ENCODE data around the gene SFT2D1. TPM values are rescaled to one million over a fixed set of nuclear protein-coding genes. Genes with fewer than 3 reads are reported as not detected.

SFT2D1 gene
- total RNA-seq, 2 experiments from 2014 or later: 57.2 to 59.5 TPM

DNA sequence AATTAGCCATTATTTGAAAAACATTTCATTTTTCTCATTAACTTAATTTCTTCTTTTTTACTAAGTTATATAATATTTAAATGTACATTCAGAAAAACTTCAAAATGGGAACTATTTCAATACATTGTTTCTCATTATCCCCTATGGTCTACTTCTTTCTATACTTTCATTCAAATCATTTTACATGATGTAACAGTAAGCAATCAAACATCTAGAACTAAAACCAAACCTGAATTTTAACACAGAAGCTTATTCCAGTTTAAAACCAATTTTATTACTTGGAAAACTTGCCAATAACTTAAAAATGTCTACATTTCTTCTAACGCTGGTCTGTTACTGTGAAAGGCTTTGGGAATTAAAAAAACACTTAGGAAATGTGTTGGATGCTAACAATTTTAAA lies 29.5 kb downstream of the SFT2D1 start:
- intact Hi-C loops (cut with micrococcal nuclease): loop anchor here (1.0 to 5.0 kb wide), 3 partner anchors 36 to 87 kb away; no protein-coding TSS in a partner anchor
- H3K9me3 Mint-ChIP-seq: no peaks in the 10 kb centered on the region
- DNase-seq: no peak
- no peak overlapping the region for H3K4me3 Mint-ChIP-seq
- CTCF ChIA-PET: interaction anchor here (0.9 to 6.3 kb wide), 19 partner anchors 9 to 311 kb away, joined by 3 to 80 read pairs (median 5); partner anchors contain the start of gene SFT2D1
- H3K27me3 Mint-ChIP-seq: peaks cover 19% of the 10 kb centered on the region
- H3K4me1 Mint-ChIP-seq (ENCODE audit: low read depth): no peaks in the 10 kb centered on the region
- H3K27ac Mint-ChIP-seq: no peak overlapping the region
- POLR2A ChIA-PET: no interaction called here
- no peaks in the 10 kb centered on the region for H3K36me3 Mint-ChIP-seq

GRCh38 chr6:166310634-166311033 lies 31.7 kb downstream of the SFT2D1 start:
- H3K9me3 Mint-ChIP-seq: no peaks in the 10 kb centered on the region
- CTCF ChIA-PET: interaction anchor here (4.2 to 6.3 kb wide), 2 partner anchors 69 to 89 kb away, joined by 46 to 80 read pairs; no protein-coding TSS in a partner anchor
- intact Hi-C loops (cut with micrococcal nuclease): loop anchor here (5.0 kb wide), 1 partner anchor 33 kb away; no protein-coding TSS in a partner anchor
- H3K27ac Mint-ChIP-seq: no peak overlapping the region
- no peaks in the 10 kb centered on the region for H3K36me3 Mint-ChIP-seq
- no peaks in the 10 kb centered on the region for H3K4me1 Mint-ChIP-seq (ENCODE audit: low read depth)
- H3K4me3 Mint-ChIP-seq: no peak overlapping the region
- H3K27me3 Mint-ChIP-seq: peaks cover 27% of the 10 kb centered on the region
- DNase-seq: no peak
- POLR2A ChIA-PET: no interaction called here

DNA sequence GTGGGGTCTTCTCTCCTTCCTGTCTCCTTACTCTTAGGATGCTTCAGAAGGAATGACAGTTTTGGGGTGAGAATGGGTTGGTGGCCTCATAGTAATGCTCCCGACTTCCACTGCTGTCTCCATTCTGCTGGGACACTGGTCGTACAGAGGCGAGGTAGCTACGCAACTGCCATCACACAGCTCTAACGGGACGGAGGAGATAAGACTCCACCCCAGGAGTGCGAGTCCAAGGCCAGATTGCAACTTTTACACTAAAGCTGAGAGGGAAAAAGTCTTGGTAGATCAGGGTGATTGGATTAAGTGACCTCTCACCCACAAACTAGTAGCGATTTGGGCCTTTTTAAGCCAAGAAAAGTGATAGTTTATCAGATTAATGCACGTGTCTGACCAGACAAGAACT lies 32.4 kb downstream of the SFT2D1 start:
- intact Hi-C loops (cut with micrococcal nuclease): loop anchor here (5.0 to 10.0 kb wide), 2 partner anchors 33 to 315 kb away; partner anchors contain the start of gene RPS6KA2
- Mint-ChIP-seq H3K27me3 (peaks cover 33% of the 10 kb centered on the region), H3K27ac (no peak overlapping the region), H3K9me3 (no peaks in the 10 kb centered on the region), H3K36me3 (no peaks in the 10 kb centered on the region), H3K4me1 (ENCODE audit: low read depth) (no peaks in the 10 kb centered on the region), H3K4me3 (no peak overlapping the region)
- ChIA-PET POLR2A (no interaction called here), CTCF (interaction anchor here (1.6 to 6.3 kb wide), 3 partner anchors 13 to 90 kb away, joined by 4 to 80 read pairs (median 10); no protein-coding TSS in a partner anchor)
- DNase-seq: no peak

DNA sequence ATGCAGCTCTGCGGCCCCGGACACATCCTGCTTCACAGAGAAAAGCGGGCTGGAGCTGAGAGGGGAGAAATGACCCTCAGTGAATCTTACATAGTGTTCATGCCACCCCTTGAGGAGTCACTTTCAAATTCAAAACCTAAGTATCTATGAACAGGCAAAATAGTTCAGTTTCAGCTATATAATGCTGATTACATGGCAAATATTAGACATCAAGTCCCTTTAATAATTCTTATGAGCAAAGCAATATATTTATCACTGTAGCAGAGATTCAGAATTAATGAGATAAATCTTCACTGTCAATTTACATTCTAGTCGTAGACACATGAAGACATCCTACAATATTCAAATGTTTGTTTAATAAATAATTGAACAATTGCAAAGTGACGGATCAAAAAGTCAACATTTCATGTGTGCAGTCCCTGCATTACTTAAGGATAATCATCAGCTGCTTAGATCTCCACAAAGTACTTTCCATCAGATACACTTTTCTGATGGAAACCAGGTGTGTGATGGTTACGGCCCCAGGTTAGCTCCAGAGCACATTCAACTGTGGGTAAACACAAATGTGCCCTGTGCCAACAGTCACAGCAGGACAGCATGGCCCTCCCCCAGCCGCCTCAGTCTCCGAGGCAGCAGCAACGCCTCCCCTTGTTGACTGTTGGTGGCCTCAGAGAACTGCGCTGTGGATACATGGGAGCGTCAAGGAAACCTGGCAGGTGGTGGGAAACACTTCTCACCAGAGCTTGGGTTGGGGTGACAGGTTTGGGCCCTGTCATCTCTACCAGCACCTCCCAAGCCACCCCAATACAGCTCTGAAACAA lies 33.4 kb downstream of the SFT2D1 start:
- no peak for DNase-seq
- Mint-ChIP-seq H3K36me3 (no peaks in the 10 kb centered on the region), H3K27me3 (peaks cover 35% of the 10 kb centered on the region), H3K4me1 (ENCODE audit: low read depth) (no peaks in the 10 kb centered on the region), H3K9me3 (no peaks in the 10 kb centered on the region), H3K27ac (no peak overlapping the region), H3K4me3 (peak overlapping the region; percentile 32)
- ChIA-PET POLR2A (no interaction called here), CTCF (interaction anchor here (0.7 to 6.3 kb wide), 4 partner anchors 12 to 91 kb away, joined by 3 to 80 read pairs (median 7); no protein-coding TSS in a partner anchor)
- intact Hi-C loops (cut with micrococcal nuclease): loop anchor here (10.0 kb wide), 1 partner anchor 316 kb away; the partner anchor contains the start of gene RPS6KA2

DNA sequence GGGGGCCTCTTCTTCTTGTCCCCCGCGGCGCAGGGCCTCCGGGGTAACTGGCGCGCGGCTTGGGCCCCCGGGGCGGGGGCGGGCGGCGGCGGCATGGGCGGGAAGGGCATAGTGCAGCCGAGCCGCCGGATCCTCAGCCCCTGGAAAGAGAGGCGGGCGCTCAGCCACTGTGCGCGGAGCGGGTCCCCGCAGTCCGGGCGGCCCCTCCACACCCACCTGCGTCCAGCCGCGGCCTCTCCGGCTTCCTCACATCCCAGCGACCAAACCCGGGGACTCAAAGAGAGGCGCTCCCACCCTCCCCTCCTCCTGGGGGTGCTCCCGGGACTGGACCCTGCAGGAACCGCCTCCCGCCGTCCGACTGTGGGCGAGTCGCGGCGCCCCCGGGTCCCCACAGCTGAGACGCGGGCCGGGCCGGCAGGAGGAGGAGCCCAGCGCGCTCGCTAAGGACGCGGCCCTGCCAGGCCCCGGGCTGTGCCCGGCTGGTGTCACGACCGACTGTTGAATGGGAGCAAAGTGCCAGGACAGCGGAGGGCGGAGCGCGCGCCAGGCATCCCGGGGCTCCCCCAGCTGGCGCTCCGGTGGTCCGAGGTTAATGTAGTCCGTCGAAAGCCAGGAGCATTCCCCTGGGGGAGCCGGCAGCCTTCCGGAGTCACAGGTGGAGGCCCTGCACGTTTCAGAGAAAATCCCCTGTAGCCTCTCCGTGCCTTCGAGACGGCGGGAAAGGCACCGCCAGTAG lies 34.1 kb downstream of the SFT2D1 start, which contains the start of gene PRR18:
PRR18 (minus strand) TSS at position 360 of the 736 bp plus-strand sequence; CDS start at position 110, 250 bp downstream.
- H3K36me3 Mint-ChIP-seq: no peaks in the 10 kb centered on the region
- POLR2A ChIA-PET: no interaction called here
- peak within 1 kb of the TSS; percentile 48 for H3K4me3 Mint-ChIP-seq
- H3K27ac Mint-ChIP-seq: no peak within 1 kb of the TSS
- intact Hi-C loops (cut with micrococcal nuclease): loop anchor here (10.0 kb wide), 1 partner anchor 317 kb away; the partner anchor contains the start of gene RPS6KA2
- H3K9me3 Mint-ChIP-seq: no peaks in the 10 kb centered on the region
- CTCF ChIA-PET: interaction anchor here (1.6 to 6.3 kb wide), 3 partner anchors 12 to 92 kb away, joined by 4 to 80 read pairs (median 10); no protein-coding TSS in a partner anchor
- H3K27me3 Mint-ChIP-seq: peaks cover 38% of the 10 kb centered on the region
- DNase-seq: no peak
- no peaks in the 10 kb centered on the region for H3K4me1 Mint-ChIP-seq (ENCODE audit: low read depth)

- Mint-ChIP-seq H3K9me3 (no peaks in the 10 kb centered on the region), H3K36me3 (no peaks in the 10 kb centered on the region), H3K27me3 (peaks cover 42% of the 10 kb centered on the region), H3K4me3 (peak overlapping the region; percentile 48), H3K27ac (no peak overlapping the region), H3K4me1 (ENCODE audit: low read depth) (no peaks in the 10 kb centered on the region)
- intact Hi-C loops (cut with micrococcal nuclease): loop anchor here (10.0 kb wide), 1 partner anchor 317 kb away; the partner anchor contains the start of gene RPS6KA2
- POLR2A ChIA-PET: no interaction called here
- CTCF ChIA-PET: interaction anchor here (1.3 to 2.7 kb wide), 3 partner anchors 74 to 93 kb away, joined by 3 to 10 read pairs (median 6); no protein-coding TSS in a partner anchor
- peak; percentile 32 for DNase-seq
Observed at GRCh38 chr6:166307082-166308032, 35.0 kb downstream of the SFT2D1 start.

GRCh38 chr6:166306378-166307081 lies 35.8 kb downstream of the SFT2D1 start:
- H3K27me3 Mint-ChIP-seq: peaks cover 46% of the 10 kb centered on the region
- ChIA-PET POLR2A (no interaction called here), CTCF (interaction anchor here (1.3 to 1.4 kb wide), 2 partner anchors 75 to 94 kb away, joined by 3 to 6 read pairs; no protein-coding TSS in a partner anchor)
- H3K4me1 Mint-ChIP-seq (ENCODE audit: low read depth): no peaks in the 10 kb centered on the region
- H3K27ac Mint-ChIP-seq: no peak overlapping the region
- no peak for DNase-seq
- no peaks in the 10 kb centered on the region for H3K36me3 Mint-ChIP-seq
- intact Hi-C loops (cut with micrococcal nuclease): loop anchor here (10.0 kb wide), 1 partner anchor 318 kb away; the partner anchor contains the start of gene RPS6KA2
- H3K9me3 Mint-ChIP-seq: no peaks in the 10 kb centered on the region
- H3K4me3 Mint-ChIP-seq: no peak overlapping the region

DNA sequence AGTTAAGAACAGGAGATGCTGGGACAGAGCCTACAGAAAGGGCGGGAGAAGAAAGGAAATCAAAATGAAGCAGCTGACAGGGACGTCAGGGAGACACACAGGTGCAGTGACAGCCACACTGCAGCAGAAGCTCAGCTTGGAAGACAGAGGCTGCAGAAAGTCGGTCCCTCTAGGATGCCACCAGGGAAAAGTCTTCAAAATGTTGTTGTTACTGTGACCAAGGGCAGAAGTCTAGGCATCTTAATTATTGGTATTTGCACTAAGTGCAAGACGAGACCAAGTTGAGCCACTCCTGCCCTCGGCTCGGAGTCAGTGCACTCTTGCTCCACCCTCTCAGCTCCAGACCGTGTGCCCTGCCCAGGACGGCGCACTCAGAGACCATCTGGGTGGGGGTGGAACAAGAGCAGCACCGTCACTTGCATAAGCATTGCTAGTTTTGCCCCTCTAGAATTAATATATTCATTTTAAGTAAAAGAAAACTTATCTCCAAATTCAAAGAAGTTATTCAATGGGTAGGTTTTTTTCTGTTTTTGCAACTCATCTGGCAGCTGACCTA lies 36.7 kb downstream of the SFT2D1 start:
- Mint-ChIP-seq H3K36me3 (no peaks in the 10 kb centered on the region), H3K4me1 (ENCODE audit: low read depth) (no peaks in the 10 kb centered on the region), H3K4me3 (no peak overlapping the region), H3K27me3 (peaks cover 47% of the 10 kb centered on the region), H3K27ac (no peak overlapping the region), H3K9me3 (no peaks in the 10 kb centered on the region)
- ChIA-PET CTCF (no interaction called here), POLR2A (interaction anchor here (0.6 to 1.3 kb wide), 2 partner anchors 15 to 89 kb away, joined by 3 to 6 read pairs; no protein-coding TSS in a partner anchor)
- no peak for DNase-seq
- intact Hi-C loops (cut with micrococcal nuclease): loop anchor here (10.0 kb wide), 1 partner anchor 319 kb away; the partner anchor contains the start of gene RPS6KA2

DNA sequence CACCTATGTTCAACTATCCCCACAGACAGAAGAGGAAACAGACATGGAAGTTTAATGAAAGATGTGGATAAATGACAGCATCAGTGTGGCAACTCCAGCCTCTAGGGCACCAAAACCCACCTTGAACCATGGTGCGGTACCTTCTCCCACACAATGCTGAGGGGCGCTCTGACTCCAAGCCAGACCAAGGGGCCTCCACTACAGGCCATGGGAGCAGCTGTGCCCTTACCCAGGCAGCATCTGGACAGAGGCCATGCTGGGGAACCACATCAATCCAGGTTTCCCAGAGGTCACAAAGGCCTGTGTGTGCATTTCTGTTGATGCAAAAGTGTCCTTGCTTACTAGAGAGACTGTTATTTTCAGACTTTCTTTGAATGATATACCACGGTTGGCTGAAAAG lies 38.2 kb downstream of the SFT2D1 start:
- Mint-ChIP-seq H3K4me3 (no peak overlapping the region), H3K27me3 (peaks cover 39% of the 10 kb centered on the region)
- POLR2A ChIA-PET: no interaction called here

More for the DNA sequence above, 38.2 kb downstream of the SFT2D1 start:
- Mint-ChIP-seq H3K4me1 (ENCODE audit: low read depth) (no peaks in the 10 kb centered on the region), H3K27ac (no peak overlapping the region), H3K9me3 (no peaks in the 10 kb centered on the region), H3K36me3 (no peaks in the 10 kb centered on the region)
- no peak for DNase-seq
- intact Hi-C loops (cut with micrococcal nuclease): loop anchor here (10.0 kb wide), 1 partner anchor 321 kb away; the partner anchor contains the start of gene RPS6KA2
- CTCF ChIA-PET: interaction anchor here (1.6 to 1.9 kb wide), 2 partner anchors 9 to 28 kb away, joined by 6 to 8 read pairs; no protein-coding TSS in a partner anchor

All from activated CD4-positive, alpha-beta memory T cell treated with anti-CD3 and anti-CD28 coated beads for 36 hours (primary cell).